NCI-H2107 (cell line): ENCODE data around the gene ECI1.
"Not testable (repeated sequence)": the region's sequence is repeated elsewhere in the genome, so short reads cannot be mapped to it uniquely, and the experiment has no call there.

Source experiments
- DNase-seq: peaks from one replicate; lab custom pipeline; 2025; lab: John Stamatoyannopoulos, UW

The ECI1 gene

GRCh38 chr16:2278956-2279800 is 27.8 kb upstream of the ECI1 start:
- DNase-seq, result no peak

DNA sequence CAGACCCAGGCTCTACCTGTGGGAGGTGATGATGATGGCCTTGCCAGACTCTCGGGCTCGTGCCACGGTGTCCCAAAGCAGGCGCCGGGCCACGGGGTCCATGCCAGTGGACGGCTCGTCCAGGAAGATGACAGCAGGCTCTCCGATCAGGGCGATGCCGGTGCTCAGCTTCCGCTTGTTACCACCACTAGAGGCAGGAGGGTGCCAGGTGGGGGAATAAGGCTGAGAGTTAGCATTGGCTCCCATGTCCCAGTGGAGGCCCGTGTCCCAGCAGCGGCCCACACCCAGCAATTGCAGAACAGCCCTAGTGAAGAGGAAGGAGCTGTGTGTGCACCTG is 26.9 kb upstream of the ECI1 start:
- no peak for DNase-seq

DNA sequence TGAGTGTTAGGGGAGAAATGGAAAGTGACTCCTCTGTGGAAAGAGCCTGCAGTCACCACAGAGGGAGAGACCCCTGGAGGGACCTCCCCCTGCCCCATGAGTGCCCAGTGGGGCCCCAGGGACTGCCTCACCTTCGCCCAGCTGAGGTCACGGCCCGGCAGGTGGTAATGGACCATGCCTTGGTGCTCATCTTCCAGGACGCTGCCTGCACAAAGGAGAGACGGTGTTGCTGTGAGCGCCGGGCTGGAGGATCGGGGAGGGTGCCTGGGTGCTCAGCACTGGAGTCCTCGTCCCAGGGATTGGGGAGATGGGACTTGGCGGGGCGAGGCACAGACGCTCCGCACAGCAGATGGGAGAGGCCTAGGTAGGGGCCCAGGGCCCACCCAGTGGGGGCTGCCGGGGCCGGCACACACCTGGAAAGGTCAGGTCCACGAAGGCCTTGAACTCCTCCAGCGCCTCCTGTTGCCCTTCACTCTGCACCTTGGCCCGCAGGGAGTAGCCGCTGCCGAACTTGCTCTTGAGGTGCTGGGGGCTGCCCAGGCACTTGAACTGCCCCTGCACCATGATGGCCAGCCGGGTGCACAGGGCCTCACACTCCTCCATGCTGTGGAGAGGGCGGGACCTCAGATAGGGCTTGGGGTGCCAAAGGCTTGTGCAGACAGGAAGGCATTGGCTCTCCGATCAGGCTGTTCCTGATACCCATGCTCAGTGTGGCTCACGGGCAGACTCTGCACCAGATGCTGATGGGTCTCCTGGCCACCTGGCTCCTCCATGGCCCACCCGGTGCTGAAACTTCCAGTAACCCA is 26.3 kb upstream of the ECI1 start:
- DNase-seq, result no peak

DNA sequence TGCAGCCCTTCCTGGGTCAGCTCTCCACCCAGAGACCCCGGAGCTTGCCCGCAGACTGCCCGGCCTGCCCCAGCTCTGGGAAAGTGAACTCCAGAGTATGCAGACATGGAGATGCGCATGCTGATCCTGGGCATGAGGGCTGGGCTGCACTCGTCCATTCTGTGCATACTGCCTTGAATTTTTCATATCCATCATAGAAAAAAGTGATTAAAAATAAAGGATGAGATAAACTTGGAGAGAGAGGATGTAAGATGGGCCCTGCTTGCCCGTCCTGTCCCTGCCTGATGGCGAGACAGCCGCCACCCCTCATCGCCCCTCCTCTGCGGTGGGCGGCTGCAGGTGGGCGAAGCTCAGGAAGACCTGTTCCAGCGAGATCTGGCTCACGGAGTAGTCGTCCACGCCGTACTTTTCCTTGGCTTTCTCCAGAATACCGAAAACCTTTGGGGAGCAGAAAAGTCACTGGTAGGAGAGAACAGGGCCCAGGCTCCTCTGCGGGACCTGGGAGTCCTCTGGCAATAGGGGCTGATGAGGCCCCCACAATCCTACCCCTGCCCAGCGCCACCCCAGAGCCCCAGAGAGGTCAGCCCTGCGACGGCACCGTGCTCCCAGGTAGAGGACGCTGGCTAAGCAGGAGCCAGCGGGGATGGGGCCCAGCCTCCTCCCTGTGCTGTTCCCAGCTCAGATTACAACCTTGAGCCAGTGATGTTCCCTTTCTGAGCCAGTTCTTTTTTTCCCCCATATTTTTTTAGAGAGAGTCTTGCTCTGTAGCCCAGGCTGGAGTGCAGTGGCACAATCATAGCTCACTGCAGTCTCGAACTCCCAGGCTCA is 25.2 kb upstream of the ECI1 start:
- DNase-seq, result no peak

DNA sequence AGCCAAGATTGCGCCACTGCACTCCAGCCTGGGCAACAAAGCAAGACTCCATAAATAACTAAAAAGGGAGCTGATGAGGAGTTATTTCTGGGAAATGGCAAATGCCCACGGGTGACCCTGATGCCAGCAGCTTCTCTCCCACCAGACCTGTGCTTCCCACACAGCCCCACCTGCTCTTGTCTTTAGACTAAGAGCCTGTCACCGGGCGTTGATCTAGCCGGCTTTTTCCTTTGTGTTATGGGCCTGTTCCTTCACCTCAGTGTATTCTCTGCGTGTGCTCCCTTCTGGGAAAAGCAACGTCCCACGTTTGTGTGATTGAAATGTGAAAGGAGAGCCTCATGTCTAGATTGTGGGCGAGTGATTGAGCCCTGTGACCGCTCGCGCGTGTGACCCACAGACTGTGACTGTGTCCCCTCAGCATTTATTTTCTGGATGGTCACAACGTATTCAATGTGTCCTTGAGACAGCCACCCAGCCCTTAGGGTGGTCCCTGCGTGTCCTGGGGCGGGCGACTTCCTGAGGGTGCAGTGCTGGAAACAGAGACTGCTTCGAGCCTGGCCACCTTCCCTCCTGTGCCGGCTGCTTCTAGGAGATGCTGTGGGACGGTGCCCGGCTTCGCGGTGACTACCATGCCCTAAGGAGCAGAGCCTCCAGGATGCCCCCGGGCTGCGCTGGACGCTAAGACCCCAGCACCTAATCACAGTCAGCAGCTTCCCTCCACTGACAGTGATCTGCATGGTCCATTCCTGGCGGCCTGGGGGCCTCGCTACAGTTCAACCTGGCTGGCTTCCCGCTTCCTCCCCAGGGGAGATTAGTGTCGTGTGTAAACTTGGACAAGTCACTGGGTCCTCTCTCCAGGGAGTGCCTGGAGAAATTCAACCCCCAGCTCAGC is 24.3 kb upstream of the ECI1 start:
- DNase-seq, result no peak

- DNase-seq, result no peak
Observed at GRCh38 chr16:2273931-2274330, 22.5 kb upstream of the ECI1 start.

DNA sequence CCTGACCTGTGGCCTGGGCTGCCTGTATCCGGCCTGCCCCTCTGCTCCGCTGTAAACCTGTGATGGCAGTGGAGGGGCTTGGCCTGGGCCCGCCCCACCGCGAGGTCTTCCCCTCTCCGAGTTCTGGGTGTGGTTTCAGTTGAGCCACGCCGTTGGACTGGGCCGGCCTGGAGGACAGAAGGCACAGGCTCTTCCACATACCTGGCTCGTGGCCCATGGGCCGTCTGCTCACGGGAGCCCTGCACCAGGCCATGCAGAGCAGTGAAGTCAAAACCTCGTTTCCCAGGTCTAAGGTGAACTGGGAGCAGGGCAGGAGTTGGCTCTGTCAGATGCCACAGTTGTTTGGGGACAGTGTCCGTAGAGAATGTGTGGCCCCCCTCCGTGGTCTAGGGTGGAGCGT is 22.1 kb upstream of the ECI1 start:
- DNase-seq, result no peak

DNA sequence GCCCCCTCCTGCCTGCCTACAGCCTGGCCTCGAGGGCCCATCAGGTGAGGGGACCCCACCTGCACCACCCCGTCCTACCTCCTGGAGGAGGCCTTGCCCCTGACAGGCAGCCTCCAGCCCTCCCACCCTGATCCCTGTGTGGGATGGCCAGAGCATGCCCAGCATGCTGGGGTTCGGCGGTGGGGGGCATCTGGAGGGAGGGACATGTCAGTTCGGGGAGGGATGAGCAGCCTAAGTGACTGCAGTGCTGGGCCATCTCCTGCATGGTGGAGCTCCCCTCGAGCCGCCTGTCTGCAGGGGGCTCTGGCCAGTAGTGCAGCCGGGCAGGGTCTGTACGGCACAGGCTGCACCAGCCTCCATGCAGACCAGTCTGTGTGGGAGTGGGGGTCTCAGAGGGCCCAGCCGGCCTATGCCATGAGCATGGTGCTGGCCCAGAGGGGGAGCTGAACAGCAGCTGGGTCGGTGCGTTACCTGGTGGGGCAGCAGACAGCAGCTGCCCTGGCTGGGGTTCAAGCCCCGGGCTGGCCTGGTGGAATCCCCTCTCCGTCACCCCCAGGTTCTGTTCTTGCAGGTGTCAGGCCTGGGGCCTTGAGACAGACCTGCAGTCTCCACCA is 20.6 kb upstream of the ECI1 start:
- DNase-seq, result no peak

DNA sequence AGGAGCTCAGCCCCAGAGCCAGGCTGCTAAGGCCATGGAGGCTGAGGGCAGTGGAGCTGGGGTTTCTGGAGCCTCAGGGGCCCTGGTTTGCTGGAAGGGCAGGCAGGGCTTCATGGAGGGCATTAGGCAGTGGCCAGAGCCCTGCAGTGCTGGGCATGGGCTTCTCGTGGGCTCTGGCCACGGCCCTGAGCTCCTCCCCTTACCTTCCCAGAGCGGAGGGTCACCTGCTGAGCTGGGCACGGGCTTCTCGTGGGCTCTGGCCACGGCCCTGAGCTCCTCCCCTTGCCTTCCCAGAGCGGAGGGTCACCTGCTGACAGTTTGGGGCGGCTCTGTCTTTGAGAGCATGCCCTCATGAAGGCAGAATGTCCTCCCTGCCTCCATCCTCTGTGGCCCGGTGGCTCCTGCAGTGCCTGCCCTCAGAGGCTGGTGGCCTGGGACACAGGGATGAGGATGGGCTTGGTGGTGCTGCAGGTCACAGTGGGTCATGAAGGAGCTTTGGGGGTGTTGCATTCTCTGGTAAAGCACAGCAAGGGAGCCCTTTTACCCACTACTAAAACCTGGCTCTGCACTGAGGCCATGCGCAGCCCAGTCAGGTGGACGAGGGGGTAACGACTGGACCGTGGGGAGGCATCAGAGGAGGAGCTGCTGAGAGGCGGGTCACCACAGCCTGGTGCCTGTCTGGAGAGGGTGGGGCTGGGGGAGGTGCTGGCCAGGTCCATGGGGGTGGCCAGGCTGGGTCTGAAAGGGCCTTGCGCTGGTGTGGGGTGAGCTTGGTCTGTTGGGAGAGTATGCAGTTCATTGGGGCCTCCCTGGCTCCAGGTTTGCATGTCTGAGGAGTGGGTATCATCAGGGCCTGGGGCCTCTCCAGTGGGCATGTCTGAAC is 19.4 kb upstream of the ECI1 start:
- DNase-seq, result no peak

- DNase-seq, result no peak
Observed at GRCh38 chr16:2270070-2270462, 18.7 kb upstream of the ECI1 start.

GRCh38 chr16:2267913-2268666 is 16.7 kb upstream of the ECI1 start, which contains the start of gene RNPS1:
Gene RNPS1, minus strand, starts transcription at chr16:2268126. Its CDS starts 3,483 bp downstream, at chr16:2264643.
- peak; percentile 91 for DNase-seq

GRCh38 chr16:2267505-2267912 is 16.1 kb upstream of the ECI1 start:
- DNase-seq, result not testable (repeated sequence)

- DNase-seq, result not testable (repeated sequence)
Observed at GRCh38 chr16:2266887-2267286, 15.5 kb upstream of the ECI1 start.

DNA sequence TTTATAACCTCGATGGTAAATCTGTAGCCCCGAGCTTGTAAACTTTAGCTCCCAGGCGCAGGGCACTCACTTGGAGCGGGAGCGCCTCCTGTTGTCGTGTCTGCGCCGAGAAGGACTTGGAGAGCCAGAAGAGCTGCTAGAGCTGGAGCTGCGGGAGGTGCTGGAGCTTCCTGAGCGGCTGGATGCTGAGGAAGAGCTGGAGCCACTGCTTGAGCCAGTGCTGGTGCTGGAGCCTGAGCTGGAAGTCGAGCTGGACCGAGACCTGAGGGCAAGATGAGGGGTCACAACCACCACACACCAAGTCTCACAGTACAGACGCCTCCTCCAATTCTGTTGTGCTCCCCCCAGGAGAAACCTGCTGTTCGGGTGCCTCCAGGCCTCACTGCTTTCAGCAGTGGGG is 11.6 kb upstream of the ECI1 start:
- not testable (repeated sequence) for DNase-seq

DNA sequence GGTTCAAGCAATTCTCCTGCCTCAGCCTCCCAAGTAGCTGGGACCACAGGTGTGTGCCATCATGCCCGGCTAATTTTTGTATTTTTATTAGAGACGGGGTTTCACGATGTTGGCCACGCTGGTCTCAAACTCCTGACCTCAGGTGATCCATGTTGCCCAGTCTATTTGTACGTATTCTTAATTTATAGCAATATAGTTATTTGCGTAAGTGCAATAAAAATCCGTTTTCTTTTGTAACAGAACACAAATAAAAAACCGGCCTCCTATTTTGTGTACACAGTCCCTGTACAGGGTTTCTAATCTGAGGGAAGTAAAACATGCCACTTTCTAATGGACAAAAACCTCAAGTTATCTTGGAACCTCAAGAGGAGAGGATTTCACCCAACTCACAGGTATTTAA is 8.9 kb upstream of the ECI1 start:
- DNase-seq, result no peak

- DNase-seq, result not testable (repeated sequence)
Observed at GRCh38 chr16:2258530-2258929, 7.1 kb upstream of the ECI1 start.

- no peak for DNase-seq
Observed at GRCh38 chr16:2257726-2258125, 6.3 kb upstream of the ECI1 start.

- DNase-seq, result no peak
Observed at GRCh38 chr16:2256531-2257140, 5.2 kb upstream of the ECI1 start.

- DNase-seq, result no peak
Observed at GRCh38 chr16:2253293-2253692, 1.9 kb upstream of the ECI1 start.
